Spleen (tissue), 7 donors: Measurements from ENCODE around the gene CHCHD6.

Experiments
- CTCF ChIP-seq, 11 experiments: fragments of 200-600 bp in 7 of 11; fragments of 450-650 bp in 4 of 11; sonication (generic) in 4 of 11; IDR thresholded peaks in 8 of 11; conservative IDR thresholded peaks in 3 of 11; 1 replicate in 7 of 11; 2 replicates in 4 of 11; pipeline versions ENCODE4 v1.4.0 to v1.8.0; 2016 to 2021; ENCODE audit warnings: antibody characterized with exemption in 11 of 11, inconsistent platforms in 4 of 11, mild to moderate bottlenecking in 1 of 11
- POLR2A ChIP-seq, 3 donors: fragments of 450-650 bp; IDR thresholded peaks; one replicate each; pipeline ENCODE4 v1.5.1; 2017; ENCODE audit warnings: antibody characterized with exemption in 3 of 3, mild to moderate bottlenecking in 1 of 3
- POLR2AphosphoS5 ChIP-seq, 3 donors: sonication (generic); formaldehyde crosslinking; IDR thresholded peaks; one replicate each; pipeline ENCODE4 v1.5.1; 2017; ENCODE audit warnings: antibody characterized with exemption in 3 of 3
- donor health status: DM: no; HTN: no; CAD: no; lungs with moderate emphysema.
- donor health status: DM: no; HTN: no; CAD: no.
- donor health status: DM: no; HTN: no; CAD: no.

- TF ChIP-seq POLR2AphosphoS5 (IDR thresholded peaks at IDR 0.05) (no peak), CTCF (IDR thresholded peaks at IDR 0.05 in 8 of 11, conservative IDR thresholded peaks at IDR 0.05 in 3 of 11) (no peak), POLR2A (IDR thresholded peaks at IDR 0.05) (no peak)
These were observed 89.0 kb downstream of the CHCHD6 start for GRCh38 chr3:126792998-126793397.
